ENCODE results near the gene GOLGA1. TPM values are rescaled to one million over a fixed set of nuclear protein-coding genes. Genes with fewer than 3 reads are reported as not detected.
"Not testable (repeated sequence)": the region's sequence is repeated elsewhere in the genome, so short reads cannot be mapped to it uniquely, and the experiment has no call there.

Gene GOLGA1
- total RNA-seq, 6 donors from 2014 or later: 15.5 to 53.4 (median 19.8) TPM

- DNase-seq: no peak
- 30 to 71% methylated on average over 2 to 13 of the region's 13 CpGs for WGBS, 2 donors
- H3K27ac ChIP-seq: peak overlapping the region in 2 of 4 donors; percentile 14 to 52
- H3K9me3 ChIP-seq: no peaks in the 10 kb centered on the region
- H3K4me1 ChIP-seq: peaks cover 11 to 17% (median 14%) of the 10 kb centered on the region in 4 donors
- TF ChIP-seq EP300 (IDR thresholded peaks at IDR 0.05): no peak
- no peak for TF ChIP-seq POLR2A (IDR thresholded peaks at IDR 0.05)
- TF ChIP-seq, protein P1, sequence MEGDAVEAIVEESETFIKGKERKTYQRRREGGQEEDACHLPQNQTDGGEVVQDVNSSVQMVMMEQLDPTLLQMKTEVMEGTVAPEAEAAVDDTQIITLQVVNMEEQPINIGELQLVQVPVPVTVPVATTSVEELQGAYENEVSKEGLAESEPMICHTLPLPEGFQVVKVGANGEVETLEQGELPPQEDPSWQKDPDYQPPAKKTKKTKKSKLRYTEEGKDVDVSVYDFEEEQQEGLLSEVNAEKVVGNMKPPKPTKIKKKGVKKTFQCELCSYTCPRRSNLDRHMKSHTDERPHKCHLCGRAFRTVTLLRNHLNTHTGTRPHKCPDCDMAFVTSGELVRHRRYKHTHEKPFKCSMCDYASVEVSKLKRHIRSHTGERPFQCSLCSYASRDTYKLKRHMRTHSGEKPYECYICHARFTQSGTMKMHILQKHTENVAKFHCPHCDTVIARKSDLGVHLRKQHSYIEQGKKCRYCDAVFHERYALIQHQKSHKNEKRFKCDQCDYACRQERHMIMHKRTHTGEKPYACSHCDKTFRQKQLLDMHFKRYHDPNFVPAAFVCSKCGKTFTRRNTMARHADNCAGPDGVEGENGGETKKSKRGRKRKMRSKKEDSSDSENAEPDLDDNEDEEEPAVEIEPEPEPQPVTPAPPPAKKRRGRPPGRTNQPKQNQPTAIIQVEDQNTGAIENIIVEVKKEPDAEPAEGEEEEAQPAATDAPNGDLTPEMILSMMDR (IDR thresholded peaks at IDR 0.05): no peak
- no peak for TF ChIP-seq POLR2AphosphoS5 (IDR thresholded peaks at IDR 0.05)
- no peaks in the 10 kb centered on the region for H3K27me3 ChIP-seq
- no peak for ATAC-seq (ENCODE audit: low FRiP score in 2 of 2)
- H3K4me3 ChIP-seq: peak overlapping the region in 1 of 4 donors; percentile 54
- peaks cover 0 to 12% (median 9%) of the 10 kb centered on the region in 4 donors for H3K36me3 ChIP-seq
Observed at GRCh38 chr9:124852121-124852828, 88.6 kb downstream of the GOLGA1 start.

DNA sequence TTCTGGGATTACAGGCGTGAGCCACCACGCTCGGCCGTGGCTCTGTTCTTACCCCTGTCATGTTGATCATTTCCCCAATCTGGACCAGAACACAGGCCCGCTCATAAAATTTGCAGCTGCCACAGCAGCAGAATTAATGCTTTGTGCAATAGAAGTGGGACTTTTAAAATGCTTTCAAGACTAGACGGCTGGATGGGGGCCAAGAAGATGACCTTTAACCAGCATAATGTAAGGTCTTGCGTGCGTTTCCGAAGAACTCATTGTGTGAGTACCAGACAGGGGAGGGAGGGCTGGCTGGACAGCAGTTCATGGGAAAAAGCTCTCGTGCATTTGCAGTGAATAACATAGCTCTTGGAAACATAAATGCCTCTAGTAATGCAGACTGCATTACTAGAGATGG is 91.1 kb downstream of the GOLGA1 start:
- Histone ChIP-seq H3K36me3 (no peaks in the 10 kb centered on the region), H3K27ac (no peak overlapping the region), H3K4me1 (peaks cover 11 to 17% (median 14%) of the 10 kb centered on the region in 4 donors), H3K27me3 (no peaks in the 10 kb centered on the region), H3K4me3 (no peak overlapping the region), H3K9me3 (no peaks in the 10 kb centered on the region)
- TF ChIP-seq POLR2A (IDR thresholded peaks at IDR 0.05) (no peak), EP300 (IDR thresholded peaks at IDR 0.05) (no peak), POLR2AphosphoS5 (IDR thresholded peaks at IDR 0.05) (no peak)
- TF ChIP-seq, protein P1 (IDR thresholded peaks at IDR 0.05): no peak
- DNase-seq (no peak), ATAC-seq (ENCODE audit: low FRiP score in 2 of 2) (no peak)
- WGBS, 2 donors: 74 to 78% methylated on average over 10 of the region's 10 CpGs

DNA sequence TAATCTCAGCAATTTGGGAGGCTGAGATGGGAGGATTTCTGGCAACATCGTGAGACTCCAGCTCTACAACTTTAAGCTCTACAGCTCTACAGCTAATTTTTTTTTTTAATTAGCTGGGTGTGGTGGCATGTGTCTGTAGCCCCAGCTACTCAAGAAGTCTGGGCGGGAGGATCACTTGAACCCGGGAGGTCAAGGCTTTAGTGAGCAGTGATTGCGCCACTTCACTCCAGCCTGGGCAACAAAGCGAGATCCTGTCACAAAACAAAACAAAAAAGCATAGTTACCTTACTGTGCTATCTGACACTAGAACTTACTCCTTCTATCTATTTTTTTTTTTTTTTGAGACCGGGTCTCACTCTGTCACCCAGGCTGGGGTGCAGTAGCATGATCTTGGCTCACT is 93.9 kb downstream of the GOLGA1 start:
- 77 to 82% methylated on average over 6 of the region's 6 CpGs for WGBS, 2 donors

DNA sequence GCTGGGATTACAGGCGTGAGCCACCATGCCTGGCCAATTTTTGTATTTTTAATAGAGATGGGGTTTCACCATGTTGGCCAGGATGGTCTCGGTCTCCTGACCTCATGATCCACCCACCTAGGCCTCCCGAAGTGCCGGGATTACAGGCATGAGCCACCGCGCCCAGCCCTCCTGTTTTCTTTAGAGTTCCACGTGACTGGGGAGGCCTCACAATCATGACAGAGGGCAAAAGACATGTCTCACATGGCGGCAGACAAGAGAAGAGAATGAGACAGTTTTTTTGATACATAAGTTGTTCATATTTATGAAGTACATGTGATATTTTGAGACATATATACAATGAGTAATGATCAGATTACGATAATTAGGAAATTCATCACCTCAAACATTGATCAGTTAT is 94.4 kb downstream of the GOLGA1 start:
- ATAC-seq (ENCODE audit: low FRiP score in 2 of 2); H3K27me3 ChIP-seq; DNase-seq; H3K4me3 ChIP-seq; H3K9me3 ChIP-seq; H3K4me1 ChIP-seq; H3K36me3 ChIP-seq; H3K27ac ChIP-seq: not testable (repeated sequence)
- 92 to 94% methylated on average over 9 of the region's 9 CpGs for WGBS, 2 donors

More for the DNA sequence above, 93.9 kb downstream of the GOLGA1 start:
- ATAC-seq (ENCODE audit: low FRiP score in 2 of 2) (no peak), DNase-seq (no peak)
- Histone ChIP-seq H3K4me3 (no peak overlapping the region), H3K9me3 (no peaks in the 10 kb centered on the region), H3K27ac (no peak overlapping the region), H3K27me3 (no peaks in the 10 kb centered on the region), H3K4me1 (peaks cover 0 to 2% (median 0%) of the 10 kb centered on the region in 4 donors), H3K36me3 (no peaks in the 10 kb centered on the region)
- TF ChIP-seq EP300 (IDR thresholded peaks at IDR 0.05) (no peak), POLR2AphosphoS5 (IDR thresholded peaks at IDR 0.05) (no peak), POLR2A (IDR thresholded peaks at IDR 0.05) (no peak)
- TF ChIP-seq, protein P1 (IDR thresholded peaks at IDR 0.05): no peak

DNA sequence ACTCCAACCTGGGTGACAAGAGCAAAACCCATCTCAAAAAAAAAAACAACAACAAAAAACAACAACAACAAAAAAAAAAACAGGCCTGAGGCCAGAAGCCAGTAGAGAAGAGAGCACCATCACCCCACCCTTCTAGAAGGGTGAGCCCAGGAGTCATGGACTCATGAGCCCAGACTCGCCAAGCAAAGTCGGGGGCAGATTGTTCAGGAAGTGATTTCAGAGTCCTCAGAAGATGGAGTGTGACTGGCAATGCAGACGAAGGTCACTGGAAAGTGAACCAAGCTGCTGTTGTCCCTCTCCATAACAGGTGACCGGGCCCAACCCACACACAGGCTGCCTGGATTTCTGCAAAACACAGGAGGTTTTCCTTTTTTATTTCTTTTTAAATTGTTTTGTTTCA is 96.6 kb downstream of the GOLGA1 start:
- TF ChIP-seq POLR2AphosphoS5 (IDR thresholded peaks at IDR 0.05): no peak
- no peak for TF ChIP-seq EP300 (IDR thresholded peaks at IDR 0.05)
- TF ChIP-seq, protein P1 (IDR thresholded peaks at IDR 0.05): no peak
- TF ChIP-seq POLR2A (IDR thresholded peaks at IDR 0.05): no peak
- WGBS, 2 donors: 71 to 72% methylated on average over 4 of the region's 4 CpGs

More for the DNA sequence above, 96.6 kb downstream of the GOLGA1 start:
- no peak overlapping the region for H3K4me3 ChIP-seq
- no peaks in the 10 kb centered on the region for H3K9me3 ChIP-seq
- no peaks in the 10 kb centered on the region for H3K36me3 ChIP-seq
- ATAC-seq (ENCODE audit: low FRiP score in 2 of 2) (no peak), DNase-seq (no peak)
- H3K27me3 ChIP-seq: no peaks in the 10 kb centered on the region
- no peaks in the 10 kb centered on the region for H3K4me1 ChIP-seq
- no peak overlapping the region for H3K27ac ChIP-seq

All from upper lobe of left lung (tissue), 6 donors.